GM12878 (cell line): ENCODE data around the gene CDKN3.

Experiments used
- MTA2 ChIP-seq: fragments of 450-650 bp; IDR thresholded peaks from 2 replicates; pipeline ENCODE4 v1.6.1; 2016; ENCODE audit warnings: low read depth, mild to moderate bottlenecking, moderate library complexity
- USF1 ChIP-seq: IDR thresholded peaks from 2 replicates; pipeline ENCODE4 v1.6.1; 2011; ENCODE audit warnings: borderline replicate concordance, low read depth, mild to moderate bottlenecking, moderate library complexity, mixed read lengths, low read length; ENCODE audit not compliant: insufficient read depth; ENCODE audit errors: extremely low read length
- TF ChIP-seq, protein P1 (sequence below), 3 experiments: IDR thresholded peaks in 2 of 3; conservative IDR thresholded peaks in 1 of 3; 2 replicates each; pipeline ENCODE4 v1.5.1; 2011; ENCODE audit warnings: low read depth in 3 of 3, low read length in 3 of 3, mild to moderate bottlenecking in 3 of 3, control low read depth in 2 of 3, moderate library complexity in 2 of 3, inconsistent platforms in 1 of 3, mixed read lengths in 1 of 3; ENCODE audit not compliant: control insufficient read depth in 2 of 3, insufficient read depth in 1 of 3; ENCODE audit errors: extremely low read depth in 1 of 3

DNA sequence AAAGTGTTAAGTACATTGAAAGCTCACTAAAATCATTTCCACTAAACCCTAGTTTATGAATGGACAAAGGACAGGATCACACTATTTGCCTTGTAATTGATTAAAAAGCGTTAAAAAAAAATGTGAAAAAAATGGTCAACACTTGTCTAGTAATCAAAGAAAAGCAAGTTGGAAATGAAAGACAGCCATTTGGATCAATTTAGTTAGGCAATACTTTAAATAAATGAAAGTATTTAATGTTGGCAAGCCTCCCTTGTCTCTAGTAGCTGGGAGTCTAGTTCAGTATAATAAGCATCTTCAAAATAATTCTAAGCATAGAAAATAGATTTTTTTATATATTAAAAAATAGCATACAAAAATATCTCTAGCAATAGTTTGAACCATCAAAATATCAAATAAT is 58.6 kb downstream of the CDKN3 start:
- TF ChIP-seq USF1 (no peak), MTA2 (no peak)
- TF ChIP-seq, protein P1, sequence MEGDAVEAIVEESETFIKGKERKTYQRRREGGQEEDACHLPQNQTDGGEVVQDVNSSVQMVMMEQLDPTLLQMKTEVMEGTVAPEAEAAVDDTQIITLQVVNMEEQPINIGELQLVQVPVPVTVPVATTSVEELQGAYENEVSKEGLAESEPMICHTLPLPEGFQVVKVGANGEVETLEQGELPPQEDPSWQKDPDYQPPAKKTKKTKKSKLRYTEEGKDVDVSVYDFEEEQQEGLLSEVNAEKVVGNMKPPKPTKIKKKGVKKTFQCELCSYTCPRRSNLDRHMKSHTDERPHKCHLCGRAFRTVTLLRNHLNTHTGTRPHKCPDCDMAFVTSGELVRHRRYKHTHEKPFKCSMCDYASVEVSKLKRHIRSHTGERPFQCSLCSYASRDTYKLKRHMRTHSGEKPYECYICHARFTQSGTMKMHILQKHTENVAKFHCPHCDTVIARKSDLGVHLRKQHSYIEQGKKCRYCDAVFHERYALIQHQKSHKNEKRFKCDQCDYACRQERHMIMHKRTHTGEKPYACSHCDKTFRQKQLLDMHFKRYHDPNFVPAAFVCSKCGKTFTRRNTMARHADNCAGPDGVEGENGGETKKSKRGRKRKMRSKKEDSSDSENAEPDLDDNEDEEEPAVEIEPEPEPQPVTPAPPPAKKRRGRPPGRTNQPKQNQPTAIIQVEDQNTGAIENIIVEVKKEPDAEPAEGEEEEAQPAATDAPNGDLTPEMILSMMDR (IDR thresholded peaks at IDR 0.05 in 2 of 3, conservative IDR thresholded peaks at IDR 0.05 in 1 of 3; ENCODE audit: control insufficient read depth in 2 of 3, extremely low read depth in 1 of 3, insufficient read depth in 1 of 3, low read depth in 3 of 3, low read length in 3 of 3) = no peak
